ENCODE data around the gene KCNN3.

GRCh38 chr1:154707901-154708463 lies 162.1 kb downstream of the KCNN3 start:
- TF ChIP-seq CTCF (IDR thresholded peaks at IDR 0.05) (no peak), POLR2A (IDR thresholded peaks at IDR 0.05) (no peak)
